Activated T-helper 2 cell treated with anti-CD3 and anti-CD28 coated beads, Interferon-gamma antibody, Interleukin-2, Interleukin-4, amounts not matched to agents 10 μg/mL and 5 μg/mL and 100 μg/mL, durations not matched to agents 14 hours and 24 hours and 36 hours (primary cell): ENCODE data around the gene UNK. TPM values are rescaled to one million over a fixed set of nuclear protein-coding genes. Genes with fewer than 3 reads are reported as not detected.
"Not testable (repeated sequence)": the region's sequence is repeated elsewhere in the genome, so short reads cannot be mapped to it uniquely, and the experiment has no call there.

Experiments
- DNase-seq: peaks from one replicate; pipeline ENCODE4 v3.0.0; 2021; ENCODE audit warnings: low spot score
- H3K27ac Mint-ChIP-seq: one replicate; pipeline ENCODE4 v1.8.0; 2021; ENCODE audit warnings: mixed read lengths
- H3K27me3 Mint-ChIP-seq: one replicate; pipeline ENCODE4 v1.8.0; 2021; ENCODE audit warnings: low read depth, mixed read lengths
- H3K36me3 Mint-ChIP-seq: one replicate; pipeline ENCODE4 v1.8.0; 2021; ENCODE audit warnings: low read depth, mixed read lengths
- H3K4me1 Mint-ChIP-seq: one replicate; pipeline ENCODE4 v1.8.0; 2021; ENCODE audit warnings: low read depth, mixed read lengths
- H3K4me3 Mint-ChIP-seq: one replicate; pipeline ENCODE4 v1.8.0; 2021; ENCODE audit warnings: low read depth, mild to moderate bottlenecking, moderate library complexity, mixed read lengths
- H3K9me3 Mint-ChIP-seq: one replicate; pipeline ENCODE4 v1.8.0; 2021; ENCODE audit warnings: mixed read lengths
- intact Hi-C: fragments of 100-400 bp; cut with micrococcal nuclease; formaldehyde crosslinking; loops from one replicate; pipeline ENCODE4 v1.15.1; 2023
- total RNA-seq: library from RNA; stranded (reverse); gene quantifications from 2 replicates; pipeline ENCODE4 v1.2.3, GENCODE V29; 2022

UNK gene
- total RNA-seq, 1 donor from 2014 or later, result 26.8 TPM

DNA sequence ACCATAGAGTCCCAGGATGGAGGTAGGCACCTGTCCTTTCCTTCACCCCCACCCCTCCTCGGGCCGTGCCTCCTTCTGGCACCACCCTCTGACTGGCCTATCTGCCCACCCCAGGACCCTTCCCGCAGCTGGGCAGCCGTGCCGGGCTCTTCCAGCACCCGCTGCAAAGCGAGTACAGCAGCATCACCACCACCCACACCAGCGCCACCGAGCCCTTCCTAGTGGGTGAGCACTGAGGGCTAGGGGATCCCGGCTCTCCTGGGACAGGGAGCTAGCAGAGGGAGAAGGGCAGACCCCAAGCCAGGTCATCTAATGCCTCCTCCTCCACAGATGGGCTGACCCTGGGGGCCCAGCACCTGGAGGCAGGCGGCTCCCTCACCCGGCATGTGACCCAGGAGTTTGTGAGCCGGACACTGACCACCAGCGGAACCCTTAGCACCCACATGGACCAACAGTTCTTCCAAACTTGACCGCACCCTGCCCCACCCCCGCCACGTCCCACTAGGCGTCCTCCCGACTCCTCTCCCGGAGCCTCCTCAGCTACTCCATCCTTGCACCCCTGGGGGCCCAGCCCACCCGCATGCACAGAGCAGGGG, 27.4 kb upstream of the UNK start:
- intact Hi-C loops, result no loop called here
- H3K9me3 Mint-ChIP-seq, result no peaks in the 10 kb centered on the region
- DNase-seq, result no peak
- H3K27ac Mint-ChIP-seq, result no peak overlapping the region
- peaks cover 6% of the 10 kb centered on the region for H3K36me3 Mint-ChIP-seq
- H3K27me3 Mint-ChIP-seq, result no peaks in the 10 kb centered on the region
- H3K4me3 Mint-ChIP-seq, result no peak overlapping the region
- H3K4me1 Mint-ChIP-seq, result peaks cover 8% of the 10 kb centered on the region

DNA sequence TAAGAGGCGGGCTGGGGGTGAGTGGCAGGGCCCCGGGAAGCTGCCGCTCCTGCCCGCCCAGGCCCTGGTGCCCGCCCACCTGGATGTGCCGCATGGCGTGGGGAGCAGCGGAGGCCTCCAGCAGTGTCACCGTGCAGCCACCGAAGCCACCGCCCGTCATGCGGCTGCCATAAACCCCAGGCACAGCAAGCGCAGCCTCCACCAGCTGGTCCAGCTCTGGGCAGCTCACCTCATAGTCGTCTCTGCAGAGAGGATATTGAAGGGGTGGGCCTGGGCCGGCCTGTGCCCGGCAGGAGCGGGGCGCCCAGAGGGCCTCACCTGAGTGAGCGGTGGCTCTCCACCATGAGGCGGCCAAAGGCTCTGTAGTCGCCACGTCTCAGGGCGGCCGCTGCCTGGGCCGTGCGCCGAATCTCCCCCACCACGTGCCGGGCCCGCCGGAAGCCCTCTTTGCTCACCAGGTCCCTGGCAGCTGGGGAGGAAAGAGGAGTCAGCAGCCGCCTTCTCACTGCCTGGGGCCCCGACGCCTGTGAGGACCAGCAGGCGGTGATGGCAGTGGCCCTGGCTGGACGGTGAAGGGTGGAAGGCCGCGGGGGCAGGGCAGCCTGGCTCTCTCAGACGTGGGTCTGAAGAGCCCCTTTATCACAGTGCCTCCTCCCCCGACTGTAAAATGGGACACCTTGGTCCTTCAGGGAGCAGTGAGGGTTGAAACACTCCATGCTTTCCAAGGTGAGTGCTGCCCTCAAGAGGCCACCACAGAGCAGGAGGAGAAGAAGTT, 26.3 kb upstream of the UNK start:
- no peaks in the 10 kb centered on the region for H3K27me3 Mint-ChIP-seq
- no peak for DNase-seq
- H3K36me3 Mint-ChIP-seq, result peaks cover 17% of the 10 kb centered on the region
- H3K4me1 Mint-ChIP-seq, result peaks cover 4% of the 10 kb centered on the region
- H3K9me3 Mint-ChIP-seq, result no peaks in the 10 kb centered on the region
- no peak overlapping the region for H3K4me3 Mint-ChIP-seq
- H3K27ac Mint-ChIP-seq, result no peak overlapping the region
- intact Hi-C loops, result no loop called here

DNA sequence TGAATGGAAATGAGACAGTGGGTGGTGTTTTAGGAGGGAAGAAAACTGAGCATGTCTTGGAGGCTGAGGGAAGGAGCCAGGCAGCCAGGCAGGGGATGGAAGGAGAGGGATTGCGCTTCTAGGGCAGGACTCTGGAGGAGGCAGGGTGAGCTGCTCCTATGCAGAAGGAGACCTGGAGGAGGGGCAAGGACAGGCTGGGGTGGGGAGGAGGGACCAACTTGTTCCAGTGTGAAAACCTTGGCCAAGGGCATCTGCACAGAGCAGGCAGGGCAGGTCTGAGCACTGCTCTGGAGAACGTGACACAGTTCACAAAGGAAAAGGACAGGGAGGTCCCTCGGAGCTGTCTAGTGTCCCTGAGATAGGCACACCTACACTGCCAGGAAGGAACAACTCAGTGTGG, 25.1 kb upstream of the UNK start:
- H3K27me3 Mint-ChIP-seq, result no peaks in the 10 kb centered on the region
- DNase-seq, result no peak
- no peaks in the 10 kb centered on the region for H3K9me3 Mint-ChIP-seq
- peaks cover 19% of the 10 kb centered on the region for H3K36me3 Mint-ChIP-seq
- peaks cover 9% of the 10 kb centered on the region for H3K4me1 Mint-ChIP-seq
- H3K4me3 Mint-ChIP-seq, result no peak overlapping the region
- H3K27ac Mint-ChIP-seq, result no peak overlapping the region
- intact Hi-C loops, result no loop called here

DNA sequence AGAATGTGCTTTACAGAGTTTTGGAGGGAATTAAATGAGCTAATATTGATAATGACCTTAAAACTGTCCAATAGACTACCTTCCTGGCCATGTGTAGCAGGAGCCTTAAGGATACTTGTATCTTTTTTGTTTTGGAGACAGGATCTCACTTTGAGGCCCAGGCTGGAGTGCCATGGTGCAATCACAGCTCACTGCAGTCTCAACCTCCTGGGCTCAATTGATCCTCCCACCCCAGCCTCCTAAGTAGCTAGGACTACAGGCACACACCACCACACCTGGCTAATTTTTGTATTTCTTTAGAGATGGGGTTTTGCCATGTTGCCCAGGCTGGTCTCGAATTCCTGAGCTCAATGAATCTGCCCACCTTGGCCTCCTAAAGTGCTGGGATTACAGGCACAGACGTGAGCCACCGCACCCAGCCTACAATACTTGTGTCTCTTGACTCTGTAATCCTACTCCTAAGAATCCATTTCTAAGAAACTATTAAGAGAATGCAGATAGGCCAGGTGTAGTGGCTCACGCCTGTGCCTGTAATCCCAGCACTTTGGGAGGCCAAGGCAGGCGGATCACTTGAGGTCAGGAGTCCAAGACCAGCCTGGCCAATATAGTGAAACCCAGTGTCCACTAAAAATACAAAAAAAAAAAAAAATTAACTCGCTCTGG, 24.5 kb upstream of the UNK start:
- H3K27ac Mint-ChIP-seq, H3K4me1 Mint-ChIP-seq, H3K4me3 Mint-ChIP-seq, H3K27me3 Mint-ChIP-seq, H3K9me3 Mint-ChIP-seq, DNase-seq, intact Hi-C loops: not testable (repeated sequence)
- H3K36me3 Mint-ChIP-seq, result peaks cover 19% of the 10 kb centered on the region

DNA sequence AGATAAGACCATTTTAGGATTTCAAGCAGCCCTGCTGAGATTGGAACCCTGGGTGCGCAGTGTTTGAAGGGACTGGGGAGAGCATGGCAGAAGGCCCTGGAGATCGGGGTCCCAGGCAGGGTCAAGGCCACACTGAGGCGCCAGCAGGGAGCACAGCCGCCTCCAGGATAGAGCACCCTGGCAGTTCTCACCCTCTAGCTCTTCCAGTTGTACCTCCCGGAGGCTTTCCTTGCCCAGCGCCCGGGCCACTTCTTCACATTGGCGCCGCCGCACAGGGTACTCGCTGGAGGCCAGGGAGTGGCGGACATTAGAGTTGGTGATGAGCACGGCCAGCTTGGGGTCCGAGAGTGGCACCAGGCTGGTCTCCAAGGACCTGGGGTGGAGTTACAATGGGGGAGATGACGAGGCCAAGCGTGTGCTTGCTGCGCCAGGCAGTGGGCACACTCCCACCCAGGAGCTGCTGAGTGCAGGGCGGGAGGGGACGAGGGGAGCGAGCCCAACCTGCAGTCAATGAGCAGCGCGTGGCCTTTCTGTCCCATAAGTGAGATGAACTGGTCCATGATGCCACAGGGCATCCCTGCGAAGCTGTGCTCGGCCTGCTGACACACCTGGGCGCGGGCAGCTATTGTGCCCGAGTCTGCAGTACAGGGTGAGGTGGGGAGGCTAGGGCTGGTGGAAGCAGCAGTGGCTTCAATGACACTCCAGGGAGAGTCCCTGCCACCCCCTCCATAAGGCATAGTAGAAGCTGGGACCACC, 21.9 kb upstream of the UNK start:
- Mint-ChIP-seq H3K36me3 (peaks cover 19% of the 10 kb centered on the region), H3K4me3 (peak overlapping the region; percentile 51), H3K27me3 (peaks cover 3% of the 10 kb centered on the region), H3K4me1 (peaks cover 9% of the 10 kb centered on the region), H3K27ac (no peak overlapping the region), H3K9me3 (no peaks in the 10 kb centered on the region)
- intact Hi-C loops, result no loop called here
- DNase-seq, result no peak

DNA sequence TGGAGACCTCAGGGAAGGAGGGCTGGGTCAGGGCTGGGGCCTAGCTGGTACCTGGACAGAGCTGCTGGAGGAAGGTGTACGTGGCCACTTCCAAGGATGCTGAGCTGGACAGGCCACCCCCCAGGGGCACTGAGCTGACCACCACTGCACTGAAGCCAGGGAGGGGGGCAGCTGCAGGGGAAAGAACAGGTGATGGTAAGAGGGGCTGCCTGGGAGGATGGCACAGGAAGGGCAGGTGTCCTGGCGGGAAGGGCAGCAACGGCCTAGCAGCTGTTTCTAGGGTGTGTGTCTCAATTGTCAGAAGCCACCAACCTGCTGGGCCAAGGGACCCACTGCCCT, 21.4 kb upstream of the UNK start:
- no peak overlapping the region for H3K27ac Mint-ChIP-seq
- peaks cover 3% of the 10 kb centered on the region for H3K27me3 Mint-ChIP-seq
- DNase-seq, result no peak
- H3K4me3 Mint-ChIP-seq, result peak overlapping the region; percentile 51
- H3K36me3 Mint-ChIP-seq, result peaks cover 19% of the 10 kb centered on the region
- peaks cover 9% of the 10 kb centered on the region for H3K4me1 Mint-ChIP-seq
- no peaks in the 10 kb centered on the region for H3K9me3 Mint-ChIP-seq
- intact Hi-C loops, result no loop called here

- H3K9me3 Mint-ChIP-seq, result no peaks in the 10 kb centered on the region
These were observed 20.8 kb upstream of the UNK start for GRCh38 chr17:75763613-75764416.

DNA sequence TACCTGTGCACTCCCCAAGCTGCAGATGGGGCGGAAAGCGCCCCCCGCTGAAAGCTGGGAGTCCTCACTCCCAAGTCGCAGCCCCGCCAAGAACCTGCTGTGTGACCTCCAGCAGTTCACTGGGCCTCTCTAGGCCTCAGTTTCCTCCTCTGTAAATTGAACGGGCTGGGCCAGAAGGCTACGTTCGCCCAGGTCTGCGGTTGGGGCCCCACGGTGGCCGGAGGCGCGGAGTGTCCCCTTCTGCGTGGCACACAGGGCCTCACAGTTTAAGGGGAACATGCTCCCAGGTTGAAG, 20.2 kb upstream of the UNK start:
- Mint-ChIP-seq H3K9me3 (no peaks in the 10 kb centered on the region), H3K27ac (peak overlapping the region; percentile 65), H3K4me1 (peaks cover 9% of the 10 kb centered on the region), H3K4me3 (peak overlapping the region; percentile 86), H3K36me3 (peaks cover 15% of the 10 kb centered on the region), H3K27me3 (peaks cover 3% of the 10 kb centered on the region)
- intact Hi-C loops, result loop anchor here (2.0 kb wide), 1 partner anchor 14 kb away; a partner anchor contains a TSS
- no peak for DNase-seq

More at GRCh38 chr17:75763613-75764416, 20.8 kb upstream of the UNK start:
- peaks cover 16% of the 10 kb centered on the region for H3K36me3 Mint-ChIP-seq
- peak overlapping the region; percentile 65 for H3K27ac Mint-ChIP-seq
- peak overlapping the region; percentile 86 for H3K4me3 Mint-ChIP-seq
- no peak for DNase-seq
- peaks cover 9% of the 10 kb centered on the region for H3K4me1 Mint-ChIP-seq
- intact Hi-C loops, result loop anchor here (2.0 kb wide), 1 partner anchor 15 kb away; a partner anchor contains a TSS
- peaks cover 3% of the 10 kb centered on the region for H3K27me3 Mint-ChIP-seq

GRCh38 chr17:75764711-75765421, 19.7 kb upstream of the UNK start, which contains the start of gene GALK1:
TSS of gene GALK1 (minus strand) at chr17:75765192. CDS start at chr17:75765136, 56 bp downstream.
- Mint-ChIP-seq H3K27ac (peak within 1 kb of the TSS; percentile 65), H3K4me1 (peaks cover 9% of the 10 kb centered on the region), H3K36me3 (peaks cover 15% of the 10 kb centered on the region), H3K4me3 (peak within 1 kb of the TSS; percentile 86), H3K9me3 (no peaks in the 10 kb centered on the region), H3K27me3 (peaks cover 3% of the 10 kb centered on the region)
- intact Hi-C loops, result loop anchor here (2.0 kb wide), 1 partner anchor 14 kb away; a partner anchor contains a TSS
- peak; percentile 70 for DNase-seq

- peaks cover 3% of the 10 kb centered on the region for H3K27me3 Mint-ChIP-seq
- peaks cover 15% of the 10 kb centered on the region for H3K36me3 Mint-ChIP-seq
- H3K9me3 Mint-ChIP-seq, result no peaks in the 10 kb centered on the region
- intact Hi-C loops, result loop anchor here (2.0 kb wide), 1 partner anchor 13 kb away; a partner anchor contains a TSS
- DNase-seq, result no peak
- H3K4me1 Mint-ChIP-seq, result peaks cover 9% of the 10 kb centered on the region
- no peak overlapping the region for H3K27ac Mint-ChIP-seq
- H3K4me3 Mint-ChIP-seq, result no peak overlapping the region
These were observed 18.6 kb upstream of the UNK start for GRCh38 chr17:75765981-75766380.

DNA sequence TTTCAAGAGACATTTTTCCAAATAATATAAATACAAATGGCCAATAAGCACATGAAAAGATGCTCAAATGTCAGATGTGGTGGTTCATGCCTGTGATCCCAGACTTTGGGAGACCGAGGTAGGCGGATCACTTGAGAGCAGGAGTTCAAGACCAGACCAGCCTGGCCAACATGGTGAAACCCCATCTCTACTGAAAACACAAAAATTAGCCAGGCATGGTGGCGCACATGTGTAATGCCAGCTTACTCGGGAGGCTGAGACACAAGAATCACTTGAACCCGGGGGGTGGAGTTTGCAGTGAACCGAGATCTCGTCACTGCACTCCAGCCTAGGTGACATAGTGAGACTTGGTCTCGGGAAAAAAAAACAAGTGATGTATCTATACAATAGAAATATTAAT, 16.7 kb upstream of the UNK start:
- no peaks in the 10 kb centered on the region for H3K9me3 Mint-ChIP-seq
- intact Hi-C loops, result no loop called here
- no peak for DNase-seq
- H3K27ac Mint-ChIP-seq, result no peak overlapping the region
- H3K36me3 Mint-ChIP-seq, result peaks cover 6% of the 10 kb centered on the region
- peaks cover 3% of the 10 kb centered on the region for H3K27me3 Mint-ChIP-seq
- peaks cover 9% of the 10 kb centered on the region for H3K4me1 Mint-ChIP-seq
- no peak overlapping the region for H3K4me3 Mint-ChIP-seq
